Gastrocnemius medialis (tissue), 4 donors: ENCODE results near the gene LHX6.

ENCODE experiments used
- POLR2A ChIP-seq, 2 donors: fragments of 450-650 bp; IDR thresholded peaks; one replicate each; pipeline ENCODE4 v1.6.1; 2017; ENCODE audit warnings: antibody characterized with exemption in 2 of 2, mild to moderate bottlenecking in 2 of 2, moderate library complexity in 2 of 2
- TF ChIP-seq, protein P1 (sequence below), 5 experiments: fragments of 450-650 bp in 3 of 5; fragments of 200-600 bp in 2 of 5; sonication (generic) in 2 of 5; IDR thresholded peaks in 4 of 5; conservative IDR thresholded peaks in 1 of 5; 1 replicate in 4 of 5; 2 replicates in 1 of 5; pipeline ENCODE4 v1.5.1; 2016 to 2019; ENCODE audit warnings: antibody characterized with exemption in 5 of 5, mild to moderate bottlenecking in 3 of 5, moderate library complexity in 3 of 5

GRCh38 chr9:122155796-122156195 lies 73.0 kb downstream of the LHX6 start:
- TF ChIP-seq, protein P1, sequence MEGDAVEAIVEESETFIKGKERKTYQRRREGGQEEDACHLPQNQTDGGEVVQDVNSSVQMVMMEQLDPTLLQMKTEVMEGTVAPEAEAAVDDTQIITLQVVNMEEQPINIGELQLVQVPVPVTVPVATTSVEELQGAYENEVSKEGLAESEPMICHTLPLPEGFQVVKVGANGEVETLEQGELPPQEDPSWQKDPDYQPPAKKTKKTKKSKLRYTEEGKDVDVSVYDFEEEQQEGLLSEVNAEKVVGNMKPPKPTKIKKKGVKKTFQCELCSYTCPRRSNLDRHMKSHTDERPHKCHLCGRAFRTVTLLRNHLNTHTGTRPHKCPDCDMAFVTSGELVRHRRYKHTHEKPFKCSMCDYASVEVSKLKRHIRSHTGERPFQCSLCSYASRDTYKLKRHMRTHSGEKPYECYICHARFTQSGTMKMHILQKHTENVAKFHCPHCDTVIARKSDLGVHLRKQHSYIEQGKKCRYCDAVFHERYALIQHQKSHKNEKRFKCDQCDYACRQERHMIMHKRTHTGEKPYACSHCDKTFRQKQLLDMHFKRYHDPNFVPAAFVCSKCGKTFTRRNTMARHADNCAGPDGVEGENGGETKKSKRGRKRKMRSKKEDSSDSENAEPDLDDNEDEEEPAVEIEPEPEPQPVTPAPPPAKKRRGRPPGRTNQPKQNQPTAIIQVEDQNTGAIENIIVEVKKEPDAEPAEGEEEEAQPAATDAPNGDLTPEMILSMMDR (IDR thresholded peaks at IDR 0.05 in 4 of 5, conservative IDR thresholded peaks at IDR 0.05 in 1 of 5): no peak
- no peak for TF ChIP-seq POLR2A (IDR thresholded peaks at IDR 0.05)
